ENCODE results near the gene THSD7A.

GRCh38 chr7:11655642-11656041 lies 176.4 kb downstream of the THSD7A start:
- TF ChIP-seq CTCF (IDR thresholded peaks at IDR 0.05) = no peak
- TF ChIP-seq EZH2 (IDR thresholded peaks at IDR 0.05) = no peak

All from neural progenitor cell (in vitro differentiated cells).